HEK293 (cell line): ENCODE results near the gene ABHD12.

Experiments used
- BCL11A ChIP-seq: fragments of 450-650 bp; formaldehyde crosslinking; IDR thresholded peaks from 2 replicates; pipeline ENCODE4 v1.5.1; 2016; ENCODE audit warnings: low read depth, missing biosample characterization, missing genetic modification characterization
- MEIS1 ChIP-seq: sonication (generic); formaldehyde crosslinking; IDR thresholded peaks from 2 replicates; pipeline ENCODE4 v1.8.1; 2022; ENCODE audit warnings: missing genetic modification reagents, mild to moderate bottlenecking, borderline replicate concordance
- SETDB1 ChIP-seq: IDR thresholded peaks from one replicate; pipeline ENCODE4 v1.6.1; 2017; ENCODE audit warnings: mild to moderate bottlenecking, low read length, moderate library complexity, mixed read lengths; ENCODE audit not compliant: insufficient read length
- YY1 ChIP-seq: fragments of 450-650 bp; formaldehyde crosslinking; IDR thresholded peaks from 2 replicates; pipeline ENCODE4 v1.5.1; 2018; ENCODE audit warnings: missing biosample characterization, missing genetic modification characterization
- ZNF24 ChIP-seq: fragments of 450-650 bp; formaldehyde crosslinking; IDR thresholded peaks from 2 replicates; pipeline ENCODE4 v1.5.1; 2016; ENCODE audit warnings: missing biosample characterization, missing genetic modification characterization
- ZNF837 ChIP-seq: fragments of 450-650 bp; formaldehyde crosslinking; IDR thresholded peaks from 2 replicates; pipeline ENCODE4 v1.5.1; 2016; ENCODE audit warnings: missing biosample characterization, missing genetic modification characterization
- TF ChIP-seq, protein P1 (sequence below): fragments of 450-650 bp; formaldehyde crosslinking; IDR thresholded peaks from 2 replicates; pipeline ENCODE4 v1.5.1; 2017; ENCODE audit warnings: missing biosample characterization, missing genetic modification characterization
- TF ChIP-seq, protein P2 (sequence below): fragments of 450-650 bp; formaldehyde crosslinking; IDR thresholded peaks from 2 replicates; pipeline ENCODE4 v1.5.1; 2016; ENCODE audit warnings: missing biosample characterization, missing genetic modification characterization

DNA sequence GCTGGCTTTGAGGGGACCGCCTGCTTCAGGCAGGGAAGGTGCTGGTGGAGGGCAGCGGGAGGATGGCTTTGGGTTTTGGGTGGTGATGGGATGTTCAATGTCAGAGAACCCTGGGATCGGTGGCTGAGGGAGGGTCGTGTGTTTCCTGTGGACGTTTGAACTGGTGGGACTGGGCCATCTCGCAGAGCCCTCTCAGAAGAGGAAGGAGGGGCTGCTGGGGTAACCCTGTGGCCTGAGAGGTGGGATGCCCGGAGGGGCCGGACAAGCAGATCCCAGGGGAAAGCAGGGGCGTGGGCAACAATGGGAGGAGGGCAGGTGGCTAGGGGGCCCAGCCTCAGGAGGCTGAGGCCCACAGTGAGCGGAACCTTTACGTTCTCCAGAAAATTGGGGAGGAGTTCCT lies 107.8 kb downstream of the ABHD12 start:
- TF ChIP-seq, protein P1, sequence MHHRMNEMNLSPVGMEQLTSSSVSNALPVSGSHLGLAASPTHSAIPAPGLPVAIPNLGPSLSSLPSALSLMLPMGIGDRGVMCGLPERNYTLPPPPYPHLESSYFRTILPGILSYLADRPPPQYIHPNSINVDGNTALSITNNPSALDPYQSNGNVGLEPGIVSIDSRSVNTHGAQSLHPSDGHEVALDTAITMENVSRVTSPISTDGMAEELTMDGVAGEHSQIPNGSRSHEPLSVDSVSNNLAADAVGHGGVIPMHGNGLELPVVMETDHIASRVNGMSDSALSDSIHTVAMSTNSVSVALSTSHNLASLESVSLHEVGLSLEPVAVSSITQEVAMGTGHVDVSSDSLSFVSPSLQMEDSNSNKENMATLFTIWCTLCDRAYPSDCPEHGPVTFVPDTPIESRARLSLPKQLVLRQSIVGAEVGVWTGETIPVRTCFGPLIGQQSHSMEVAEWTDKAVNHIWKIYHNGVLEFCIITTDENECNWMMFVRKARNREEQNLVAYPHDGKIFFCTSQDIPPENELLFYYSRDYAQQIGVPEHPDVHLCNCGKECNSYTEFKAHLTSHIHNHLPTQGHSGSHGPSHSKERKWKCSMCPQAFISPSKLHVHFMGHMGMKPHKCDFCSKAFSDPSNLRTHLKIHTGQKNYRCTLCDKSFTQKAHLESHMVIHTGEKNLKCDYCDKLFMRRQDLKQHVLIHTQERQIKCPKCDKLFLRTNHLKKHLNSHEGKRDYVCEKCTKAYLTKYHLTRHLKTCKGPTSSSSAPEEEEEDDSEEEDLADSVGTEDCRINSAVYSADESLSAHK = no peak
- TF ChIP-seq ZNF24 (tag by site-specific recombination) (no peak), MEIS1 (no peak), YY1 (tag by site-specific recombination) (no peak), SETDB1 (no peak), ZNF837 (tag by site-specific recombination) (no peak), BCL11A (no peak)
- TF ChIP-seq, protein P2, sequence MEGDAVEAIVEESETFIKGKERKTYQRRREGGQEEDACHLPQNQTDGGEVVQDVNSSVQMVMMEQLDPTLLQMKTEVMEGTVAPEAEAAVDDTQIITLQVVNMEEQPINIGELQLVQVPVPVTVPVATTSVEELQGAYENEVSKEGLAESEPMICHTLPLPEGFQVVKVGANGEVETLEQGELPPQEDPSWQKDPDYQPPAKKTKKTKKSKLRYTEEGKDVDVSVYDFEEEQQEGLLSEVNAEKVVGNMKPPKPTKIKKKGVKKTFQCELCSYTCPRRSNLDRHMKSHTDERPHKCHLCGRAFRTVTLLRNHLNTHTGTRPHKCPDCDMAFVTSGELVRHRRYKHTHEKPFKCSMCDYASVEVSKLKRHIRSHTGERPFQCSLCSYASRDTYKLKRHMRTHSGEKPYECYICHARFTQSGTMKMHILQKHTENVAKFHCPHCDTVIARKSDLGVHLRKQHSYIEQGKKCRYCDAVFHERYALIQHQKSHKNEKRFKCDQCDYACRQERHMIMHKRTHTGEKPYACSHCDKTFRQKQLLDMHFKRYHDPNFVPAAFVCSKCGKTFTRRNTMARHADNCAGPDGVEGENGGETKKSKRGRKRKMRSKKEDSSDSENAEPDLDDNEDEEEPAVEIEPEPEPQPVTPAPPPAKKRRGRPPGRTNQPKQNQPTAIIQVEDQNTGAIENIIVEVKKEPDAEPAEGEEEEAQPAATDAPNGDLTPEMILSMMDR = no peak
